ENCODE data around the gene EXOC3L2. TPM values are rescaled to one million over a fixed set of nuclear protein-coding genes. Genes with fewer than 3 reads are reported as not detected.
"Not testable (repeated sequence)": the region's sequence is repeated elsewhere in the genome, so short reads cannot be mapped to it uniquely, and the experiment has no call there.

Gene EXOC3L2
- total RNA-seq, 1 donor from 2014 or later: 1.0 TPM

- DNase-seq (ENCODE audit: low read depth in 2 of 2): no peak
Observed at GRCh38 chr19:45256836-45257235, 11.6 kb upstream of the EXOC3L2 start.

GRCh38 chr19:45255611-45256157 lies 10.5 kb upstream of the EXOC3L2 start:
- DNase-seq (ENCODE audit: low read depth in 2 of 2): no peak

GRCh38 chr19:45254044-45254531 lies 8.9 kb upstream of the EXOC3L2 start:
- no peak for DNase-seq (ENCODE audit: low read depth in 2 of 2)

GRCh38 chr19:45253396-45254027 lies 8.3 kb upstream of the EXOC3L2 start:
- no peak for DNase-seq (ENCODE audit: low read depth in 2 of 2)

- no peak for DNase-seq (ENCODE audit: low read depth in 2 of 2)
Observed at GRCh38 chr19:45251452-45252354, 6.5 kb upstream of the EXOC3L2 start.

- DNase-seq (ENCODE audit: low read depth in 2 of 2): peak in 1 of 2 donors; percentile 61
Observed at GRCh38 chr19:45250832-45251451, 5.7 kb upstream of the EXOC3L2 start, which contains the start of gene MARK4. MARK4 (plus strand) TSS chr19:45251271; CDS start chr19:45251589, 318 bp downstream.

- no peak for DNase-seq (ENCODE audit: low read depth in 2 of 2)
Observed at GRCh38 chr19:45250216-45250831, 5.1 kb upstream of the EXOC3L2 start.

- DNase-seq (ENCODE audit: low read depth in 2 of 2): no peak
Observed at GRCh38 chr19:45249261-45250033, 4.2 kb upstream of the EXOC3L2 start.

GRCh38 chr19:45247136-45247535 lies 1.9 kb upstream of the EXOC3L2 start:
- no peak for DNase-seq (ENCODE audit: low read depth in 2 of 2)

GRCh38 chr19:45245826-45246225 lies 619 bp upstream of the EXOC3L2 start:
- DNase-seq (ENCODE audit: low read depth in 2 of 2): no peak

GRCh38 chr19:45244133-45244794 lies 943 bp downstream of the EXOC3L2 start:
- no peak for DNase-seq (ENCODE audit: low read depth in 2 of 2)

- no peak for DNase-seq (ENCODE audit: low read depth in 2 of 2)
Observed at GRCh38 chr19:45243144-45243732, 2.0 kb downstream of the EXOC3L2 start.

- DNase-seq (ENCODE audit: low read depth in 2 of 2): no peak
Observed at GRCh38 chr19:45238556-45238955, 6.7 kb downstream of the EXOC3L2 start.

GRCh38 chr19:45235485-45235884 lies 9.7 kb downstream of the EXOC3L2 start:
- no peak for DNase-seq (ENCODE audit: low read depth in 2 of 2)

GRCh38 chr19:45234089-45234869 lies 10.9 kb downstream of the EXOC3L2 start:
- no peak for DNase-seq (ENCODE audit: low read depth in 2 of 2)

GRCh38 chr19:45231891-45232290 lies 13.3 kb downstream of the EXOC3L2 start:
- no peak for DNase-seq (ENCODE audit: low read depth in 2 of 2)

- not testable (repeated sequence) for DNase-seq (ENCODE audit: low read depth in 2 of 2)
Observed at GRCh38 chr19:45229056-45229455, 16.2 kb downstream of the EXOC3L2 start.

- no peak for DNase-seq (ENCODE audit: low read depth in 2 of 2)
Observed at GRCh38 chr19:45224645-45225044, 20.6 kb downstream of the EXOC3L2 start.

- no peak for DNase-seq (ENCODE audit: low read depth in 2 of 2)
Observed at GRCh38 chr19:45223879-45224278, 21.3 kb downstream of the EXOC3L2 start.
